ENCODE results near the gene HOXC13.
A peak's percentile ranks its signal among the peaks of the same experiment; 100 is the strongest.

The HOXC13 gene

DNA sequence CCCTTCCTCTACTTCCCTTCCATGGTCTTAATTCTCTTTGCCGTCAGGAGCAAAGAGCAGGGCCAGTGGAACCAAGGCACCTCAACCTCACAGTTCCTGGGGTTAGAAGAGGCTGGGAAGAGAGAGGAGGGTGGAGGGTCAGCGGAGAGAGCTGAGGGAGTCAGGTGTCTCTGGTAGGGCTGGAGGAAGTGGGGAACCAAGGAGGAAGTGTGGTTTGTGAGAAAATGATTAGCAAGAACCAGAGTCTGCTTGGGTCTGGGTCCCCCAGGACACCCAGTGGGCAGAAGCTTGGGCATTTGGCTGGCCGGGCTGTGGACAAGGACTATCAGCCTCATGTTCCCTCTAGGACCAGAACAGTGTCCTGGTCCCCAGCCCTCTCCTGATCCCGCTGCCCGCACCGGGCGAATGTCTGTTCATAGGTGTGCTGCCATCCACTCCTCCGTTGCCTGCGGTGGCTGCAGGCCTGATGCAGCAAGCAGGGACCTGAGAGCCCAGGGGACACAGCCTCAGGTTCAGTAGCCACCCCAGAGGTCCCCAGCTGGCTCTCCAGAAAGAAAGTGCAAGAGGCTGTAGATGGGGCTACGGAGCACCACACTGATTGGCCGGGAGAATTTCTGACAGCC, 18.4 kb downstream of the HOXC13 start:
- Mint-ChIP-seq H3K27ac (no peak overlapping the region), H3K27me3 (peaks cover 81% of the 10 kb centered on the region), H3K4me1 (peaks cover 9% of the 10 kb centered on the region), H3K9me3 (no peaks in the 10 kb centered on the region), H3K36me3 (ENCODE audit: low read depth) (no peaks in the 10 kb centered on the region), H3K4me3 (no peak overlapping the region)
- ATAC-seq (no peak), DNase-seq (no peak)

GRCh38 chr12:53958128-53958527, 19.5 kb downstream of the HOXC13 start:
- Mint-ChIP-seq H3K9me3 (no peaks in the 10 kb centered on the region), H3K27ac (no peak overlapping the region)

DNA sequence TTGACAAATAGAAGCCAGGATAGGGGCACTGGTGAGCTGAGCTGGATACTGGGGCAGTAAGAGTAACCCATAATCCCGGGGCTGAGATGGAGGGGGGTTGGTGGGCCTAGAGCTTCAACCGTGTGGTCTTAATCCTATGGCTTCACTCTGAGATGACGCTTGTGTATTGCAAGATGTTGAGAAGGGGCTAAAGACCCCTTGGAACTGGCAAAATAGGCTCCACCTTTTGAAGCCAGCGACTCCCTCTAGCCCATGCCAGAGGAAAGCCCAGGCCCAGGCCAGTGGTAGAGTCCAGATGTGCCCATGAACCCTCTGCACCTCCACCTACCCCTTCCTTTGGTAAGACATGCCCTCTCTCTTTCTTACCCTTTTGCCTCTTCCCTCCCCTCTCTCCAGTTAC, 20.7 kb downstream of the HOXC13 start:
- Mint-ChIP-seq H3K4me3 (no peak overlapping the region), H3K36me3 (ENCODE audit: low read depth) (no peaks in the 10 kb centered on the region), H3K4me1 (peaks cover 15% of the 10 kb centered on the region), H3K27ac (no peak overlapping the region), H3K9me3 (no peaks in the 10 kb centered on the region), H3K27me3 (peaks cover 79% of the 10 kb centered on the region)
- DNase-seq, result no peak
- no peak for ATAC-seq

More at GRCh38 chr12:53958128-53958527, 19.5 kb downstream of the HOXC13 start:
- Mint-ChIP-seq H3K36me3 (ENCODE audit: low read depth) (no peaks in the 10 kb centered on the region), H3K4me3 (no peak overlapping the region), H3K4me1 (peaks cover 9% of the 10 kb centered on the region), H3K27me3 (peaks cover 81% of the 10 kb centered on the region)
- DNase-seq (no peak), ATAC-seq (no peak)

DNA sequence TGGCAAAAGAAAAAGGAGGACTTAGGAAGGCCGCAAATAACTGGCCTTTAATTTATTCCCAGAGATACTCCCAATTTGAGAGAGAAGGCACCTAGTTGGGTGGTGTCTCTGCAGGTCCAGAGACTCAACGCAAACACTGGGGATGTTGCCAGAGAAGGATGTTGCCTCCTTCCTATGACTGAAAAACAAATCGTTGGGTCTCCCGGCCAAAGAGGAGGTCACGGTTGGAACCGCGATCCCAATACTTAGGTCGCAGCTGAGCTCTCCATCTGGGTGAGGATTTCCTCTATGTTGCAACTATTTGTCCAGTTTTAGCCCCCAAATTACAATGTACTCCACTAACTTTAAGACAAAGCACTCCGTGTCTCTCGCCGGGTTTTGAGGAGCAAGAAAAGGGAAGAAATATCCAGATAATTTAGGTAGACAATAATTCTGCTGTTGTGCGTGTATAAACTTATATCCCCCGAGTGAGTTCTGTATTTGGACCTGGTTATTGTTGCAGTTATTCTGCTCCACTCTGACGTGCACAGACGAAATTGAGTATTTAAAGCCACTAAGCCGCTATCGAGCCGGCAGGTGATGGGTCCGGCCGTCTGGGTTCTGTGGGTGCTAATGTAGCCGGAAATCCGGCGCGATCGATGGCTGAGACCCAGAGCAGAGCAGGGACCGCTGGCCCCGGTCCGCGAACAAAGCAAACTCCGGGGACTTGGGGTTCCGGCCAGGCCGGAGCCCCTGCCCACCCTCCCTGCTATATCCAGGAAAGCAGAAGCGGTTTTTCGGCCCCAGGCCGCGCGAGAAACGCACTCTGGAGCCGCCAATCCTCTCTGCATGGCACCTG, 21.8 kb downstream of the HOXC13 start:
- Mint-ChIP-seq H3K4me1 (peaks cover 17% of the 10 kb centered on the region), H3K27me3 (peaks cover 87% of the 10 kb centered on the region), H3K9me3 (no peaks in the 10 kb centered on the region), H3K4me3 (no peak overlapping the region), H3K36me3 (ENCODE audit: low read depth) (no peaks in the 10 kb centered on the region), H3K27ac (peak overlapping the region; percentile 12)
- DNase-seq, result no peak
- no peak for ATAC-seq

DNA sequence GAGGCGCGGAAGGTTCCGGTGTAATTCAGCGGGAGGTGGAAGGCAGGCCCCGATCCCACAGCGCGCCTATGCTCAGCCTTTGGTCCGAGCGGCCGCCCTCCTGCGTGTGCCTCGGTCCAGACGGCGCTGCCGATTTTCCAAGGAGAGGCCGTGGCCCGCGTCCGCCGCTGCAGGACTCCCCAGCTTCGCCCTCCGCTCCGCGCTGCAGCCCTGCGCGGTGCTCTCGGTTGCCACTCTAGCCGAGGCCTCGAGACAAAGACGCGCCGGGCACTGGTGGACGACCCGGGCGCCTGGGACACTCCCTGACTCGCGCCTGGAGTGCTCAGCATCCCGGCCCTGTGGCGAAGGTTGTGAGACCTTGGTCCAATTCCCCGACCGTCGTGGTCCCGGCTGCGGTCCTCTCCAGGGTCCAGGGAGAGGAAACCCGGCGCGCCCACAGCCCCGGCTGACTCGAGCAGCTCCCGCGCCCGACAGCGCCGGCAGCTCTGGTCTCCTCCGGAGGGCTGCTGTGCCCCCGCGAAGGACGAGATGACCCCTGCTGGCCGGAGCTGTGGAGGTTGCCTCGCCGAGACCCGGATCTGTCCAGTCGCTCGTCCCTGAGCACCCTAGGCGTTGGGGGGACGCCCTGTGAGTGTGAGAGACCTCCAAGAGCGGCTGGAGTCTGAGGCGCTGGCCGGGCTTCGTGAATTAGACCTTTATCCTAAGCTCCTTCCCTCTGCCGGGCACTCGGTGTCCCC, 22.6 kb downstream of the HOXC13 start:
- DNase-seq (no peak), ATAC-seq (no peak)
- Mint-ChIP-seq H3K9me3 (no peaks in the 10 kb centered on the region), H3K27ac (no peak overlapping the region), H3K4me3 (no peak overlapping the region), H3K36me3 (ENCODE audit: low read depth) (no peaks in the 10 kb centered on the region), H3K27me3 (peaks cover 87% of the 10 kb centered on the region), H3K4me1 (peaks cover 17% of the 10 kb centered on the region)

GRCh38 chr12:53963005-53963404, 24.4 kb downstream of the HOXC13 start:
- Mint-ChIP-seq H3K9me3 (no peaks in the 10 kb centered on the region), H3K27me3 (peaks cover 88% of the 10 kb centered on the region), H3K27ac (no peak overlapping the region), H3K4me3 (no peak overlapping the region), H3K36me3 (ENCODE audit: low read depth) (no peaks in the 10 kb centered on the region), H3K4me1 (peaks cover 18% of the 10 kb centered on the region)
- DNase-seq (no peak), ATAC-seq (no peak)

- Mint-ChIP-seq H3K4me1 (peaks cover 18% of the 10 kb centered on the region), H3K4me3 (no peak overlapping the region), H3K27ac (no peak overlapping the region), H3K27me3 (peaks cover 88% of the 10 kb centered on the region), H3K36me3 (ENCODE audit: low read depth) (no peaks in the 10 kb centered on the region), H3K9me3 (no peaks in the 10 kb centered on the region)
- ATAC-seq (no peak), DNase-seq (no peak)
Observed at GRCh38 chr12:53963434-53964314, 25.0 kb downstream of the HOXC13 start.

DNA sequence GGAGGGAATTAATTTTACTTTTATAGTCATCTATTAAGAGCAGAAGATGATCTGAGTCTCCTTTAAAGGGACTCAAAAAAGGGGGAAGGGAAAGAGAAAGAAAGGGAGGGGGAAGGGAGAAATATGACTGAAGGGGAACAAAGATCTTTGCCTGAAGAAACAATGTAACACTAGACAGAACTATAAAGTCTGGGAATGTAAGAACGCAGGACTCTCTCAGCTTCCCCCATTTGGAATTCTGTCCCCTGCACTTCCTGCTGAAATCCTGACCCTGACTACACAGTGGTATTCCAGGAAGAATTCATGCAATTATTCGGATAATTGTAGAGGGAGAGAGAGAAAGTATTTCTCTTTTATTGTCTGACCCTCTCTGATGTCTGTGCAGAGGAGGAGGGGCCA, 25.7 kb downstream of the HOXC13 start:
- H3K27ac Mint-ChIP-seq, result no peak overlapping the region
- DNase-seq (no peak), ATAC-seq (no peak)
- peaks cover 18% of the 10 kb centered on the region for H3K4me1 Mint-ChIP-seq
- no peak overlapping the region for H3K4me3 Mint-ChIP-seq
- peaks cover 90% of the 10 kb centered on the region for H3K27me3 Mint-ChIP-seq
- H3K9me3 Mint-ChIP-seq, result no peaks in the 10 kb centered on the region
- no peaks in the 10 kb centered on the region for H3K36me3 Mint-ChIP-seq (ENCODE audit: low read depth)

- Mint-ChIP-seq H3K4me1 (peaks cover 18% of the 10 kb centered on the region), H3K4me3 (no peak overlapping the region), H3K36me3 (ENCODE audit: low read depth) (no peaks in the 10 kb centered on the region), H3K9me3 (no peaks in the 10 kb centered on the region), H3K27ac (no peak overlapping the region), H3K27me3 (peaks cover 90% of the 10 kb centered on the region)
- DNase-seq (no peak), ATAC-seq (no peak)
Observed at GRCh38 chr12:53965281-53966084, 26.9 kb downstream of the HOXC13 start.

- Mint-ChIP-seq H3K27me3 (peaks cover 94% of the 10 kb centered on the region), H3K36me3 (ENCODE audit: low read depth) (no peaks in the 10 kb centered on the region), H3K27ac (no peak overlapping the region), H3K9me3 (no peaks in the 10 kb centered on the region), H3K4me1 (peaks cover 18% of the 10 kb centered on the region), H3K4me3 (no peak overlapping the region)
- ATAC-seq, result no peak
- DNase-seq, result no peak
Observed at GRCh38 chr12:53966085-53966384, 27.4 kb downstream of the HOXC13 start.

GRCh38 chr12:53966385-53967133, 27.9 kb downstream of the HOXC13 start:
- ATAC-seq, result no peak
- Mint-ChIP-seq H3K27me3 (peaks cover 99% of the 10 kb centered on the region), H3K4me1 (peaks cover 18% of the 10 kb centered on the region), H3K9me3 (no peaks in the 10 kb centered on the region), H3K36me3 (ENCODE audit: low read depth) (no peaks in the 10 kb centered on the region), H3K4me3 (no peak overlapping the region), H3K27ac (no peak overlapping the region)
- no peak for DNase-seq

DNA sequence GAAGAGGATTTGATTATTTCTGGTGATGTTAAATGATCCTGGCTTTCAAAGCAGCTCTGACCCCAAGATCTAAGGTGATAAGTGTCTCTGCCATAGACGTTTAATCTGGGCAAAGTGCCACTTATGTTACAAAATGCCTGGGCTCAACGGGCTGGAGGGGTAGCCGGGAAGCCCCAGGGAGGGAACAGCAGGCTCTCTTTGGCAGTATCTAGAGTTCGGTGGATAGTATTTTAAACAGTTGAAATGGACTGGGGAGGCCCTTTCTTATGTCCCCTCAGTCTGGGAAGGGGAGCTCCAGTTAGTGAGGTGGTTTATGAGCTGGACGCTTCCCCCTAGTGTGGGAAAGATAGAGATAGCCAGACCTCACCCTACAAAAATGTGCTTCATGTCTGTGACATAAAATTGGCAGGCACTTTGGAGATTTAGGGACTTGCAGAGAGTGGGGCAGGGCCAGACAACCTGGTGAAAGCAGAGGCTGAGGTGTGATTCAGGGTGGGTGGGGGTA, 28.8 kb downstream of the HOXC13 start:
- DNase-seq (no peak), ATAC-seq (no peak)
- Mint-ChIP-seq H3K9me3 (no peaks in the 10 kb centered on the region), H3K4me1 (peaks cover 18% of the 10 kb centered on the region), H3K27ac (no peak overlapping the region), H3K36me3 (ENCODE audit: low read depth) (no peaks in the 10 kb centered on the region), H3K4me3 (no peak overlapping the region), H3K27me3 (peaks cover 99% of the 10 kb centered on the region)
